Endometrial microvascular endothelial cells (primary cell): ENCODE measurements around the gene COPZ1. TPM values are rescaled to one million over a fixed set of nuclear protein-coding genes. Genes with fewer than 3 reads are reported as not detected.
"Not testable (repeated sequence)": the region's sequence is repeated elsewhere in the genome, so short reads cannot be mapped to it uniquely, and the experiment has no call there.

ENCODE experiments used
- in situ Hi-C: cut with HindIII; loops from 2 replicates; pipeline ENCODE4 v1.10.0; 2017; ENCODE audit warnings: low sequenced_read_pairs, low pct_unique_long_range_greater_than_20kb; ENCODE audit errors: inconsistent ontology term
- total RNA-seq: library from RNA; depleted of rRNA; stranded (reverse); fragments of >200 nt; gene quantifications from one replicate; pipeline ENCODE4 v1.2.3, GENCODE V29; 2015; ENCODE audit errors: inconsistent ontology term

COPZ1 gene
- total RNA-seq, 1 donor from 2014 or later, result 178 TPM

DNA sequence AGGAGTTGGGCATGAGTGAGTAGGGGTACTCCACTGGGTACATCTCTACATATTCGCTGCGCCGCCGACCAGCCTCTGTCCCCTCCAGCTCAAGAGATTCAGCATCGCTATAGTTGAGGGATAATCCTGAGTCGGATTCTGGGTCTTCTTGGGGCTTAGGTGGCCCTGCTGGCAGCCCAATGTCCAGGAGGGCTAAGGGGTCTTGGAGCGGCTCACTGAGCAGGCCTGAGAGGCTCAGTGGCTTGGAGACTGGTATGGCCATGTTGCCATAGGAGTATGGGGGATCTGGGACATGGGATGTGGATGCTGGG, 32.0 kb upstream of the COPZ1 start:
- in situ Hi-C loops, result no loop called here

GRCh38 chr12:54294152-54294952, 30.6 kb upstream of the COPZ1 start:
- in situ Hi-C loops, result no loop called here

DNA sequence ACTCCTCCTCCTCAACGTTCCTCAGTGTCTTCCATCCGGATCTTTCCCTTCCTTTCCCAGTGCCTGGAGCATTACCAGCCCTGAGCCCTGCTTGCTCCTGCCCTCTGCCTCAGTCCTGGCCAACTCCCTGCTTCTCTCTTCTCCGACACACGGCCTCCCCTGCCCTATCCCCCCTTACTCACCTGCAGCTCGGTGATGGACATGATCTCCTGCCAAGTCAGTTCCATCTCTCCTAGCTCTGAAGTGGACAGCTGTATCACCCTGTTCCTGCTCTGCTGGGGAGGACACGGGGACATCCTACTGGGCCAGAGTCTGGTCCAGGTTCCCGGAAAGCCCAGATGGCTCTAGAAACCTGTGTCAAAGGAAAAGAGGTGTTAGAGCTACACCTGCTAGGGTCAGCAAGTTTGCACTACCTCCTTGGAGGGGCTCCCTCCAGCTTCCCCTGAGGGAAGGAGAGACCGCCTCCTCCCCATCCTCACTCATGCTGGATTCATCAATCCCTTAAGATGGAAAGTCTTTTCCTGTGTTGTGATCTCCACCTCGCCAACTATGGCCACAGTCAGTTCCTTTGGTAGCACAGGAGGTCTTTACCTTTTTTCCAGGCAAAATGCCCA, 29.9 kb upstream of the COPZ1 start:
- in situ Hi-C loops, result no loop called here

DNA sequence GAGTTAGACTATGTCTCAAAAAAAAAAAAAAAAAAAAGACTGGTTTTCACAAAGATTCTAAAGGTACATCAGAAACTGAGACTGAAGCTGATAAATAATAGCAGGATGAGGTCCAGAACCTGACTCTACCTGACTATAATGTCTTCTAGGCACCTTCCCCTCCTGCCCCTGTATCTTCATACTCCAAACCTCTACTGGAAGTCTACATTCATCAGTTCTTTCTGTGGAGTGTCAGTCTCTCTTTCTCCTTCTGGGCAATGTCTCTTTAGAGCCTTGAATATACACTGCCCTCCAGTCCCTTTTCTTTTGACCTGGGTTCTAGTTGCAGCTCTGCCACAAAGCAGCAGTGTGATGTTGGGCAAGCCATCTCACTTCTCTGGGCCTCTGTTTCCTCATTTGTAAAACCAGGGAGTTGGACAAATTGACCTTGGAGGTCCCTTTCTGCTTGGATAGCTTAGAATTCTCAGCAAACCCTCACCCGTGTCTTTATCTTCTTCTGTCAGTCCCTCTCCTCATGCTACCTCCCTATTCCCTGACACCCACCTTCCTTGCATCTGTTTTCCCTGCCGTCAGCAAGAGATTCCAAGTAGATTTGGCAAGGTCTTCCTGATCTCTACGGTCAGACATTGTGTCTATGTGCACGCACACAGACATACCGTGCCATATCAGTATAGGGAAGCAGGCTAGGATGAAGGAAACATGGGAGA, 28.4 kb upstream of the COPZ1 start:
- in situ Hi-C loops, result no loop called here

DNA sequence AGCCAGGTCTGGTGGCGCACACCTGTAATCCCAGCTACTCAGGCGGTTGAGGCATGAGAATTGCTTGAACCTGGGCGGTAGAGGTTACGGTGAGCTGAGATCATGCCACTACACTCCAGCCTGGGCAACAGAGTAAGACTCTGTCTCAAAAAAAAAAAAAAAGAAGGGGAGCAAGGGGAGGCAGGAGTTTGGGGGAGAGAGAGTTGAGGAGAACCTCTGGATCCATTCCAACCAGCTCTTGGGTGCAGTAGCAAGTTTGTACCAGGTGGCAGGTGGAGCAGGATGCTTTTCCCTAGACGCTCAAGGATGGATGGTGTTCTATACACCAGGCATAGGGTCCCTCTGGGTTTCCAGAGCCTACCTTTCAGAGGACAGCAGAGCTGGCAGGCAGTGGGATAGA, 26.0 kb upstream of the COPZ1 start:
- in situ Hi-C loops, result no loop called here

- in situ Hi-C loops, result no loop called here
These were observed 25.3 kb upstream of the COPZ1 start for GRCh38 chr12:54299515-54300224.

GRCh38 chr12:54300225-54300731, 24.7 kb upstream of the COPZ1 start:
- in situ Hi-C loops, result no loop called here

DNA sequence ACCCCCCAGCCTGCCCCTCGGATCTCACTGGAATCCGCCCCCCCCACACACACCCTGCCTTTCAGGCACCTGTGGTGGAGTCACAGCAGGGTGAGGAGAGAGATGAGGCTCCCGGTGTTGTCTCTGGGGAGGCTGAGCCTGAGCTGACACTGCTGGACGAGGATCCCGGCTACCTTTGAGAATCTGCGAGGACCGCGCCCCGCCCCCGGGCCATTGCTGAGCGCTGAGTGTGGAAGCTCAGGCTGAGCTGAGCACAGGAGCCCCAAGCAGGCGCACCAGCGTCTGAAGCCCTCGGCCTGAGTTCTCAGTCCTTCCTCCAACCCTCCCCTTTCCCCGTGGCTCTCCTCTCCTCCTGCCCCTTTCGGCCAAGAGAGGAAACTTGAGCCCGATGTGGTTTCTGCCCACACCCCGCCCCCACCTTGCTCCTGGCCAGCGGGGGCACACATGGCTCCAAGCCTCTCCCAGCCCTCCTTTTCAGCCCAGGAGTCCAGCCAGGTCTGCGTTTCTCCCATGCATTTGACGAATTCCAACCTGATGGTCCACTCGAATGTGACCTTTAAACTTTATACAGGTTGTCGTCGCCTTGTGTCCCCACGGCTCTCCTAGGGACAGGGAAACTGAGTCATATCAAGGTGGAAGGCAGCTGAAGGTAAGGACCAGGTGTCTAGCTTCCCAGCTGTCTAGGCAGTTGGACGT, 24.1 kb upstream of the COPZ1 start, which contains the start of gene NFE2:
NFE2 (minus strand) TSS at position 284 of the 696 bp plus-strand sequence. CDS start 5,767 bp downstream, outside the sequence.
- in situ Hi-C loops, result no loop called here

GRCh38 chr12:54301428-54302048, 23.4 kb upstream of the COPZ1 start:
- in situ Hi-C loops, result no loop called here

DNA sequence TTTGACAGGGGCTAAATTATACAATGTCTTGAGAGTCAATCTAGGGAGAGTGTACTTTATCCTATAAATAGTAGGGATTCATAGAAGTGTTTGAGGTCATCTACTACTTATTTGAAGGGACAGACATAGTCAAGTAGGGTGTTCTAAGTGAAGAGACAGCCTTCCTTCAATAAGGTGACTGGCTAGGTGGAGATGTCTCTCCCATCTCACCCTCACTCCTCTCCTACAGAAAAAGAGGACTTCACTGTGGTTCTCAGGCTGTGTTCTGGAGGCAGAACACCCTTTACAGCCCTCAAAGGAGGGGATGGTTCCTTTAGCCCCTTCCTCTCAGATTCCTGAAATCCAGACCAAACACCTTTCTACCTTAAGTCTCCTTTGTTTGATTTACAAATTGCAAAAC, 21.3 kb upstream of the COPZ1 start:
- in situ Hi-C loops, result no loop called here

DNA sequence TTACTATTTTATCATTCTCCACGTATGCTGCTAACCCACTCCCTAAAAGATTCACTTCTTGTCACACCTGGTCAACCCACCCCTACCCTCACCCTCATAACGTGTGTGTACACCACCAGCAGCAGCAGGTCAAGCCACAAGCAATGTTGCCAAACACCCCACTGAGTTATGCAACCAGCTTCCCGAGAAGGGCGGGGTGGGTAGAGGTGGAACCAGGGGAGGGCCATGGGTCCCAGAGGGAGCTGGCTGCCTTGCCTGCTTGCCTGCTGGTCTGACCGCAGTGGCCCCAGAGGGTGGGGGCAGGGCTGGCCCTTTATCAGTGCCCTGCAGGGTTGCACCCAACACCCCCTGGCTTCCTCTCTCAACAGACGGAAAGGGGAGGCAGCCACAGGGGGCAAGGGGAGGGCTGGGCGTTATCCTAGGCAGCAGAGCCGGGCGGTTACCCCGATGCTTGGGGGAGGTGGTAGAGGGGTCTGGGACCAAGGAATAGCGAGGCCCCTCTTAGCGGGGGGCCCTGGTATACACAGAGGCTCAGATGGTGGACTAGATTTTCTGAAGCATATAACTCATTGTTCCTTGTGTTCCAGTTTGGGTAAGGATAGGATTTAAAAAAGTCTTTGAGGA, 20.6 kb upstream of the COPZ1 start:
- in situ Hi-C loops, result no loop called here

GRCh38 chr12:54306925-54307741, 17.8 kb upstream of the COPZ1 start:
- in situ Hi-C loops, result no loop called here

- in situ Hi-C loops, result no loop called here
These were observed 13.9 kb upstream of the COPZ1 start for GRCh38 chr12:54311051-54311450.

- in situ Hi-C loops, result not testable (repeated sequence)
These were observed 12.6 kb upstream of the COPZ1 start for GRCh38 chr12:54312309-54312708.

GRCh38 chr12:54321363-54321762, 3.6 kb upstream of the COPZ1 start:
- in situ Hi-C loops, result no loop called here

GRCh38 chr12:54325442-54326109, 645 bp downstream of the COPZ1 start:
- in situ Hi-C loops, result not testable (repeated sequence)
